Stimulated activated naive CD4-positive, alpha-beta T cell (primary cell): ENCODE results near the gene SLCO4A1.
A peak's percentile ranks its signal among the peaks of the same experiment; 100 is the strongest.

Experiments
- DNase-seq, 6 experiments: peaks; one replicate each; lab custom pipeline; 2025; lab: John Stamatoyannopoulos, UW

The SLCO4A1 gene

GRCh38 chr20:62638055-62638570 is 4.2 kb upstream of the SLCO4A1 start:
- DNase-seq, result no peak

GRCh38 chr20:62638679-62639406 is 3.5 kb upstream of the SLCO4A1 start:
- no peak for DNase-seq

- no peak for DNase-seq
Measured at GRCh38 chr20:62639765-62640164, 2.5 kb upstream of the SLCO4A1 start.

- no peak for DNase-seq
Measured at GRCh38 chr20:62640870-62641269, 1.4 kb upstream of the SLCO4A1 start.

GRCh38 chr20:62641321-62642050 is 817 bp upstream of the SLCO4A1 start:
- DNase-seq, result no peak

GRCh38 chr20:62642666-62643520 is 590 bp downstream of the SLCO4A1 start:
- DNase-seq, result peak; percentile 27 to 55 (median 46)

GRCh38 chr20:62643521-62644043 is 1.3 kb downstream of the SLCO4A1 start:
- no peak for DNase-seq

- DNase-seq, result no peak
Measured at GRCh38 chr20:62644044-62644795, 1.9 kb downstream of the SLCO4A1 start.

- no peak for DNase-seq
Measured at GRCh38 chr20:62644802-62645496, 2.6 kb downstream of the SLCO4A1 start.

GRCh38 chr20:62645613-62646012 is 3.3 kb downstream of the SLCO4A1 start:
- no peak for DNase-seq

- DNase-seq, result no peak
Measured at GRCh38 chr20:62646851-62647520, 4.7 kb downstream of the SLCO4A1 start.

GRCh38 chr20:62647521-62648317 is 5.4 kb downstream of the SLCO4A1 start:
- DNase-seq, result no peak

- no peak for DNase-seq
Measured at GRCh38 chr20:62648318-62648995, 6.2 kb downstream of the SLCO4A1 start.

GRCh38 chr20:62649140-62649539 is 6.8 kb downstream of the SLCO4A1 start:
- no peak for DNase-seq

GRCh38 chr20:62650551-62651284 is 8.4 kb downstream of the SLCO4A1 start:
- DNase-seq, result no peak

GRCh38 chr20:62651285-62652021 is 9.2 kb downstream of the SLCO4A1 start:
- peak; percentile 78 to 88 (median 83) for DNase-seq
